Uterus (tissue), 4 donors: ENCODE data around the gene SASH1. TPM values are rescaled to one million over a fixed set of nuclear protein-coding genes. Genes with fewer than 3 reads are reported as not detected.

Source experiments
- DNase-seq, 2 donors: peaks; one replicate each; pipeline ENCODE4 v3.0.0-alpha.2; 2019 to 2020
- H3K27ac ChIP-seq, 2 donors: fragments of 200-600 bp; sonication (generic); 1 replicate in 1 of 2; 2 replicates in 1 of 2; pipeline ENCODE4 v1.5.1; 2016 to 2018
- H3K27me3 ChIP-seq, 2 donors: fragments of 200-600 bp; sonication (generic); one replicate each; pipeline ENCODE4 v1.5.1; 2018 to 2019; ENCODE audit warnings: control low read depth in 1 of 2
- H3K36me3 ChIP-seq, 2 donors: fragments of 200-600 bp; sonication (generic); one replicate each; pipeline ENCODE4 v1.5.1; 2019; ENCODE audit warnings: control low read depth in 1 of 2
- H3K4me1 ChIP-seq, 2 donors: fragments of 200-600 bp; sonication (generic); one replicate each; pipeline ENCODE4 v1.5.1; 2018 to 2019; ENCODE audit warnings: control low read depth in 1 of 2
- H3K4me3 ChIP-seq, 2 donors: fragments of 200-600 bp; sonication (generic); 1 replicate in 1 of 2; 2 replicates in 1 of 2; pipeline ENCODE4 v1.5.1; 2018 to 2019; ENCODE audit warnings: mild to moderate bottlenecking in 1 of 2
- H3K9me3 ChIP-seq, 2 donors: fragments of 200-600 bp; sonication (generic); one replicate each; pipeline ENCODE4 v1.5.1; 2019; ENCODE audit warnings: control low read depth in 1 of 2
- CTCF ChIP-seq, 4 experiments: fragments of 200-600 bp in 2 of 4; fragments of 450-650 bp in 2 of 4; sonication (generic) in 2 of 4; IDR thresholded peaks; one replicate each; pipeline ENCODE4 v1.5.1; 2016 to 2019; ENCODE audit warnings: antibody characterized with exemption in 4 of 4, mild to moderate bottlenecking in 2 of 4, moderate library complexity in 1 of 4
- POLR2A ChIP-seq, 2 donors: fragments of 450-650 bp; IDR thresholded peaks; one replicate each; pipeline ENCODE4 v1.6.1; 2016; ENCODE audit warnings: antibody characterized with exemption in 2 of 2, mild to moderate bottlenecking in 1 of 2, moderate library complexity in 1 of 2
- intact Hi-C: fragments of 100-400 bp; cut with DNase I; formaldehyde crosslinking; loops from one replicate; pipeline ENCODE4 v1.15.1; 2023; ENCODE audit warnings: low total_unique reads
- total RNA-seq, 4 donors: library from RNA; depleted of rRNA in 3 of 4; stranded (reverse); fragments of >200 nt in 3 of 4; gene quantifications; one replicate each; pipeline versions ENCODE4 v1.1.0 to v1.2.4, GENCODE V29; 2014 to 2023
- donor health status: DM: yes; HTN: yes; CAD: no.

The SASH1 gene
- total RNA-seq, 4 donors from 2014 or later: 31.2 to 79.9 (median 54.3) TPM

DNA sequence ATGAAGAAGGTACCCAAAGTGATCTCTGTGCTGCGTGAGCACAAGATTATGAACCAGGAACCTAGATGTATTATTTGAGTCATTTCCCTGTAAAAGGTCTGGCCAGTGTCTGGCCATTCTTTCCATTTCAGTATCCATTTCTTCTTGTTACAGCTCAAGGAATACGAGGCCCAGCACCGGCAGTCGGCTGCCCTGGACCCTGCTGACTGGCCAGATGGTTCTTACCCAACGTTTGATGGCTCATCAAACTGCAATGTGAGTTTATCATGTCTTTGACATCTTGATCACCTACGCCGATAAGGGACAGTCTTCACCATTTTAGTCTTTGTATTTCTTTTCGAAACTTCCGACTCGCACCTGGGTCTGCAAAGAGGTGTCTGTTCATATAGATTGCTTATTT is 144.8 kb downstream of the SASH1 start:
- Histone ChIP-seq H3K4me1 (no peaks in the 10 kb centered on the region), H3K9me3 (no peaks in the 10 kb centered on the region), H3K4me3 (no peak overlapping the region), H3K36me3 (no peaks in the 10 kb centered on the region), H3K27me3 (no peaks in the 10 kb centered on the region), H3K27ac (no peak overlapping the region)
- no peak for TF ChIP-seq CTCF (IDR thresholded peaks at IDR 0.05)
- TF ChIP-seq POLR2A (IDR thresholded peaks at IDR 0.05): no peak
- intact Hi-C loops: no loop called here
- no peak for DNase-seq

DNA sequence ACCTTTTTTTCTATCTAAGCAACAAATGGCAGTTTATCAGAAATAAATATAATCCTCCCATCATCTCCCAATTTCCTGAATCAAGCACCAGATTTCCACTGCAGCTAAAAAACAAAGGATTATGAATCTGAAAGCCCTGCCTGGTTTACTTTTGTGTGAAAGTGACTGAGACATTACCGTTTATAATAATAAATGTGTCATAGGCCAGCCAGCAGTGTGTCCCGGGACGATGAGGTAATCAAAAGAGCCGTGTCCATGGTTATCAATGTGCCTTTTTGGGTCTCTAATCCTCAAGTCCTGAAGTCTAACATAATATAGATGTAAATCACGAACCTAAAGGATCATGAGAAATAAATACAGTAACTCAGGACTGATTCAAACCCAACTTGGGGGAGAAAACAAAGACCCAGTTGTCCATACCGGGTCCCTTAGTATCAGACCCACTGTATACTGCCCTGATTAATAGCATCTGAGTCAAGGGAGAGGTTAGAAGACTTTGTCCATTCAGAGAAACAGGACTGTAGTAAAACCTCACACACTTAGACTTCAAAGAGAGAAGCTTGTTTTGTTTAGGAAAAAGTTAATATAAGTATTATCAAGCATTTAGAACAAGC is 149.1 kb downstream of the SASH1 start:
- no peak overlapping the region for H3K4me3 ChIP-seq
- no peaks in the 10 kb centered on the region for H3K9me3 ChIP-seq
- no peaks in the 10 kb centered on the region for H3K36me3 ChIP-seq
- intact Hi-C loops: no loop called here
- DNase-seq: no peak
- TF ChIP-seq CTCF (IDR thresholded peaks at IDR 0.05) (no peak), POLR2A (IDR thresholded peaks at IDR 0.05) (no peak)
- peak overlapping the region in 1 of 2 donors; percentile 71 for H3K27ac ChIP-seq
- H3K27me3 ChIP-seq: no peaks in the 10 kb centered on the region
- H3K4me1 ChIP-seq: no peaks in the 10 kb centered on the region

DNA sequence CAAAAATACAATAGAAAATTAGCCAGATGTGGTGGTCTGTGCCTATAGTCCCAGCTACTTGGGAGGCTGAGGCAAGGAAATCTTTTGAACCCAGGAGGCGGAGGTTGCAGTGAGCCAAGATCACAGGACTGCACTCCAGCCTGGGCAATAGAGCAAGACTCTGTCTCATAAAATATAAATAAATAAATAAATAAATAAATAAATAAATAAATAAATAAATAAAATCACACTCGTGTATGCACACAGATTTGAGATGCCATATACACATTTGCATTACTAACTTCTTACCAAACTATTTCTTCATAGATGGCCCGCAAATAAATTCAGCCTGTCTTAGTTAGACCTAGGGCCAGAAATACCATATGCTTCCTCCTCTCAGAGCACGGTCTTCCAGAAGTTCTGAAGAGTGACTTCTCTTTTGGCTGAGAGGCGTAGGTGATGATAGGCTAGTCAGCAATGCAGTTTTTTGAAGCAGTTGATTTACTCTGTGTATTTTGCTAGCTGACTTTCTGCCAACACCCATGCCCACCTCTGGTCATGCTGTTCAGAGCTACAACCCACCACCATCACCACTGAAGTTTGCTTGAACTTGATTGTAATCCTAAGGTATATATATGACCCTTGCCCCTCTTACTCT is 150.1 kb downstream of the SASH1 start:
- intact Hi-C loops: no loop called here
- Histone ChIP-seq H3K27me3 (no peaks in the 10 kb centered on the region), H3K9me3 (no peaks in the 10 kb centered on the region), H3K4me1 (no peaks in the 10 kb centered on the region), H3K36me3 (no peaks in the 10 kb centered on the region), H3K4me3 (no peak overlapping the region), H3K27ac (peak overlapping the region; percentile 35 to 71)
- no peak for DNase-seq
- TF ChIP-seq CTCF (IDR thresholded peaks at IDR 0.05) (no peak), POLR2A (IDR thresholded peaks at IDR 0.05) (no peak)

DNA sequence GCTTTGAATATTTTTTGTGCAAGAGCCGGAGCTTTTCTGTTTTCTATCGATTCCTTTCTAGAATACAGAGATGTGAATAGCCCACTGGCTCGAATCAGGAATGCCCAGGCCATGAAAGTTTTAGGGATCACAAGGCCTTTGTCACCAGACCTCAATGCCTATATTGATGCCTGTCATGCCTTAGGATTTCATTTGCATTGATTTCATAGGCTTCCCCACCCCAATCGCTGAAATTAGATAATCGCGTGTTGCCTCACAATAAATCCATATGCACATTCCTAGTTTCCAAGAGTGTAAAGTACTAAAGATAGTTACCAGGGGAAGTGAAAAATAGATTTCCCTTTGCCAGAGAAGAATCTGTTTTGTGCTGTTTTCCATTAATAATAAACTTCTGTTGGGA is 150.8 kb downstream of the SASH1 start:
- TF ChIP-seq POLR2A (IDR thresholded peaks at IDR 0.05): no peak
- TF ChIP-seq CTCF (IDR thresholded peaks at IDR 0.05): no peak
- intact Hi-C loops: no loop called here
- no peak for DNase-seq
- H3K36me3 ChIP-seq: no peaks in the 10 kb centered on the region
- no peaks in the 10 kb centered on the region for H3K4me1 ChIP-seq
- peak overlapping the region; percentile 35 to 71 for H3K27ac ChIP-seq
- no peaks in the 10 kb centered on the region for H3K27me3 ChIP-seq
- H3K4me3 ChIP-seq: no peak overlapping the region
- H3K9me3 ChIP-seq: no peaks in the 10 kb centered on the region

- Histone ChIP-seq H3K9me3 (no peaks in the 10 kb centered on the region), H3K27me3 (no peaks in the 10 kb centered on the region), H3K4me3 (no peak overlapping the region), H3K36me3 (no peaks in the 10 kb centered on the region), H3K4me1 (no peaks in the 10 kb centered on the region), H3K27ac (peak overlapping the region; percentile 27 to 71)
- intact Hi-C loops: no loop called here
- DNase-seq: no peak
- TF ChIP-seq CTCF (IDR thresholded peaks at IDR 0.05) (no peak), POLR2A (IDR thresholded peaks at IDR 0.05) (no peak)
Measured at GRCh38 chr6:148494226-148494625, 151.6 kb downstream of the SASH1 start.
